DLD1 (cell line): ENCODE results near the gene CDKL2.
"Not testable (repeated sequence)": the region's sequence is repeated elsewhere in the genome, so short reads cannot be mapped to it uniquely, and the experiment has no call there.

Experiments used
- in situ Hi-C: cut with HindIII; loops from 2 replicates; pipeline ENCODE4 v1.10.0; 2017; ENCODE audit warnings: low sequenced_read_pairs

CDKL2 gene

GRCh38 chr4:75557696-75558095 lies 72.6 kb downstream of the CDKL2 start:
- in situ Hi-C loops, result no loop called here

- in situ Hi-C loops, result no loop called here
Observed at GRCh38 chr4:75555294-75556164, 74.8 kb downstream of the CDKL2 start, which contains the start of gene ODAPH. TSS of gene ODAPH (plus strand) at chr4:75556066. CDS start at chr4:75556083, 17 bp downstream.

GRCh38 chr4:75552452-75552851 lies 77.9 kb downstream of the CDKL2 start:
- in situ Hi-C loops, result no loop called here

GRCh38 chr4:75549019-75549418 lies 81.3 kb downstream of the CDKL2 start:
- in situ Hi-C loops, result no loop called here

- in situ Hi-C loops, result no loop called here
Observed at GRCh38 chr4:75547647-75548387, 82.5 kb downstream of the CDKL2 start.

- in situ Hi-C loops, result no loop called here
Observed at GRCh38 chr4:75545526-75545925, 84.8 kb downstream of the CDKL2 start.

- in situ Hi-C loops, result no loop called here
Observed at GRCh38 chr4:75544870-75545269, 85.5 kb downstream of the CDKL2 start.

GRCh38 chr4:75544220-75544619 lies 86.1 kb downstream of the CDKL2 start:
- in situ Hi-C loops, result not testable (repeated sequence)

- in situ Hi-C loops, result no loop called here
Observed at GRCh38 chr4:75542824-75543223, 87.5 kb downstream of the CDKL2 start.

GRCh38 chr4:75537308-75537707 lies 93.0 kb downstream of the CDKL2 start:
- in situ Hi-C loops, result not testable (repeated sequence)

- in situ Hi-C loops, result not testable (repeated sequence)
Observed at GRCh38 chr4:75533926-75534325, 96.4 kb downstream of the CDKL2 start.

- in situ Hi-C loops, result not testable (repeated sequence)
Observed at GRCh38 chr4:75533339-75533887, 96.9 kb downstream of the CDKL2 start.

GRCh38 chr4:75531536-75532143 lies 98.7 kb downstream of the CDKL2 start:
- in situ Hi-C loops, result not testable (repeated sequence)

GRCh38 chr4:75530556-75531322 lies 99.6 kb downstream of the CDKL2 start:
- in situ Hi-C loops, result no loop called here
